Measurements from ENCODE around the gene DOCK9.

GRCh38 chr13:98921015-98921580 lies 56.8 kb downstream of the DOCK9 start:
- TF ChIP-seq POLR2A (IDR thresholded peaks at IDR 0.05) (no peak), CTCF (IDR thresholded peaks at IDR 0.05 in 4 of 5, conservative IDR thresholded peaks at IDR 0.05 in 1 of 5) (no peak)

All from gastrocnemius medialis (tissue), 4 donors.